AG04450 (cell line): Measurements from ENCODE around the gene INSRR. TPM values are rescaled to one million over a fixed set of nuclear protein-coding genes. Genes with fewer than 3 reads are reported as not detected.

Experiments used
- CTCF ChIA-PET: fragments of 300-600, 350-600 bp; formaldehyde crosslinking; extraction: SDS; loops from one replicate; lab custom pipeline; 2022; ENCODE audit warnings: antibody characterized with exemption, inconsistent platforms; lab: Charles Lee
- POLR2A ChIA-PET: fragments of 350-600 bp; formaldehyde crosslinking; extraction: SDS; loops from one replicate; lab custom pipeline; 2021; ENCODE audit warnings: antibody characterized with exemption, inconsistent platforms; lab: Yijun Ruan, JAX
- DNase-seq: peaks from one replicate; pipeline ENCODE4 v3.0.0-alpha.2; 2011; ENCODE audit warnings: low read depth, low spot score
- H3K27ac ChIP-seq: one replicate; pipeline ENCODE4 v1.5.1; 2012; ENCODE audit warnings: low read depth, low read length, control low read depth
- H3K27me3 ChIP-seq: one replicate; pipeline ENCODE4 v1.6.0; 2012; ENCODE audit warnings: low read length; ENCODE audit not compliant: control insufficient read depth, insufficient read depth
- H3K4me3 ChIP-seq: 2 replicates; pipeline ENCODE4 v1.5.1; 2011; ENCODE audit warnings: mild to moderate bottlenecking, low read depth, low read length, control low read depth
- H3K9me3 ChIP-seq: 2 replicates; pipeline ENCODE4 v1.5.1; 2012; ENCODE audit warnings: low read length; ENCODE audit not compliant: control insufficient read depth, insufficient read depth
- CTCF ChIP-seq: IDR thresholded peaks from 2 replicates; pipeline ENCODE4 v1.5.1; 2011; ENCODE audit warnings: low read depth, low read length, control low read depth, inconsistent platforms
- polyA plus RNA-seq: library from polyadenylated mRNA; depleted of rRNA; stranded (reverse); fragments of >200 nt; gene quantifications from 2 replicates; pipeline ENCODE4 v1.2.3, GENCODE V29; 2011

Gene INSRR
- polyA plus RNA-seq, 1 experiment, result not detected

DNA sequence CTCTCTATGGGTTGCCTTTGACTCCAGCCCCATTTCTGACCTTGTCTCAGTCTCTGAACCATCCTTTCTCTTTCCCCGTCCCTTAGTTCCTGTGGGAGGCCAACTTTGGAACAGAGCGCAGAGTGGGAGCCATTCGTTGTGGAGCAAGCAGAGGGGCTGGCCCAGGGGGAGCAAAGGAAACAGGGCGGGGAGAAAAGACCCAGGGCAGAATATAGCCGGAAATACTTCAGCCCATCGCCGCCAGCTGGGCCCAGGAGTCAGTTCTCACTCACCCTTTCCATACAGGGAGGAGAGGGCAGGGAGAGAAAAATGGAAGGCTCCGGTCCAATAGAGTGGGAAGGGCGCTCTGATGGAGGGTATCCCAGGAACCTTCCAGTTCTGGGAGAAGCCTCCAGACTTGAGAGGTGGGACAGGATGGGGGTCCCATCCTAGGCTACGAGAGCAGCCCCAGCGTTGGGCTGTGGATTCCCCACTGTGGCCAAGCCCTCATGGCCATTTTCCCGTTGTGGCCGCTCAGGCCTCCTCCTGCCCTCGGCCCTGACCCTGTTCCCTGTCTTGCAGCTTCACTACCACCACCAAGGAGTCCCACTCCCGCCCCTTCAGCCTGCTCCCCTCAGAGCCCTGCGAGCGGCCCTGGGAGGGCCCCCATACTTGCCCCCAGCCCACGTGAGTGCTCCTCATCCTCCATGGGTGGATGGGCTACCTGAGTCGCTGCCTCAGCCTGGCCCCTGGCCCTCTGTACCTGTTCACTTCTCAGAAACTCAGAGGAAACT is 45.5 kb upstream of the INSRR start:
- Histone ChIP-seq H3K27ac (no peak overlapping the region), H3K4me3 (no peak overlapping the region), H3K27me3 (no peaks in the 10 kb centered on the region), H3K9me3 (peaks cover 9% of the 10 kb centered on the region)
- ChIA-PET POLR2A (no interaction called here), CTCF (no interaction called here)
- TF ChIP-seq CTCF, result no peak
- no peak for DNase-seq

DNA sequence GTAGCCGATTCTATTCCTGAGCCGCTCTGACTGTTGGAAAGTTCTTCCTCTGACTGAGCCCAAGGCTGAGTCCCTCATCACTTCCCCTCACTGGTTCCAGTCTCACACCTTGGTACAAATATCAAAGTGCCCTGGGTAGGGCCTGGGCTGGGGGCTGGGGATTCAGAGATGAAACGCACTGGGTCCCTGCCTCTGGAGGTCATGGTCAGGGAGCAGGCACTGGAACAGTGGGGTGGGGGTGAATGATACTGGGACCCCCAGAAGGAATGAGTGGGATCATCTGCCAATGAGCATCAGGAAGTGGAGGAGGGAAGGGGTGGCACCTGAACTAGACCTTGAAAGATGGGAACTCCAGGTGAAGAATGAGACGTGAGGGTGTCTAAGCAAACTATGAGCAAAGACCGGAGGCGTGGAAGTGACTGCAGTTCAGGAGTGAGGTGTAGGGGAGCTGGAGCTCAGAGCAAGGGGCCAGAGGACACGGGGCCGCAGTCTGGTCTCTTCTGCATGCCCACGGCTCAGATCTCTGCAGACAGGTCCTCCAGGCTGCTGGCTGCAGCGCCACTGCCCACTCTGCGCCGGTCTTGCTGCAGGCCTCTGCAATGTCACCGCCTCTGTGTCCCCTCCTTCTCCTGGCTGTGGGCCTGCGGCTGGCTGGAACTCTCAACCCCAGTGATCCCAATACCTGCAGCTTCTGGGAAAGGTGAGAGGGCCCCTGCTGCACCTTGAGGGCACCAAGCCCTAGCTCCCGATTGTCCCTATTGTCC is 44.6 kb upstream of the INSRR start:
- no peak for DNase-seq
- ChIA-PET CTCF (interaction anchor here (2.5 kb wide), 1 partner anchor 17 kb away, joined by 6 read pairs; no protein-coding TSS in a partner anchor), POLR2A (no interaction called here)
- H3K27me3 ChIP-seq, result no peaks in the 10 kb centered on the region
- no peak for TF ChIP-seq CTCF
- H3K4me3 ChIP-seq, result no peak overlapping the region
- no peak overlapping the region for H3K27ac ChIP-seq
- H3K9me3 ChIP-seq, result peaks cover 9% of the 10 kb centered on the region

GRCh38 chr1:156901966-156902915 is 43.3 kb upstream of the INSRR start:
- ChIA-PET CTCF (interaction anchor here (0.8 to 2.5 kb wide), 4 partner anchors 9 to 26 kb away, joined by 4 to 6 read pairs (median 5); no protein-coding TSS in a partner anchor), POLR2A (interaction anchor here (0.5 kb wide), 2 partner anchors 12 to 27 kb away, joined by 3 read pairs; no protein-coding TSS in a partner anchor)
- DNase-seq, result no peak
- peaks cover 9% of the 10 kb centered on the region for H3K9me3 ChIP-seq
- no peak for TF ChIP-seq CTCF
- H3K27me3 ChIP-seq, result no peaks in the 10 kb centered on the region
- H3K4me3 ChIP-seq, result no peak overlapping the region
- no peak overlapping the region for H3K27ac ChIP-seq

DNA sequence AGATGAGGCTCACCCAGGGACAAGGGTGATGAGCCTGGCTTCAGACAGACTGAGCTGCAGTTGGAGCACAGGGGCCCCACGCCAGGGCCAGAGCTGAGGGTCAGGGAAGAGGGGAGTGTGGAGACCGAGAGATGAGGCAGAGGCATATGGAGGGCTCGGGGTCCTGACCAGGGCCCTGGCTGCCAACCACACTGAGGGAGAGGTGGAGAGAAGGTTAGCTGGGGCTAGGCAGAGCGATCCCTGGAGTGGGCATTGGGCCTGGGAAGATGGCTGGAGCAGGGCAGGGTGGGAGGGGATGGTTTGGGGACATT is 42.6 kb upstream of the INSRR start:
- TF ChIP-seq CTCF, result no peak
- no peak overlapping the region for H3K27ac ChIP-seq
- CTCF ChIA-PET, result interaction anchor here (0.8 to 2.5 kb wide), 5 partner anchors 9 to 26 kb away, joined by 4 to 6 read pairs (median 4); no protein-coding TSS in a partner anchor

More for the DNA sequence above, 42.6 kb upstream of the INSRR start:
- POLR2A ChIA-PET, result interaction anchor here (0.5 kb wide), 2 partner anchors 12 to 28 kb away, joined by 3 read pairs; no protein-coding TSS in a partner anchor
- DNase-seq, result no peak
- peaks cover 8% of the 10 kb centered on the region for H3K9me3 ChIP-seq
- no peaks in the 10 kb centered on the region for H3K27me3 ChIP-seq
- H3K4me3 ChIP-seq, result no peak overlapping the region
